Large intestine (tissue), 3 donors: ENCODE data around the gene SLC12A6. TPM values are rescaled to one million over a fixed set of nuclear protein-coding genes. Genes with fewer than 3 reads are reported as not detected.
"Not testable (repeated sequence)": the region's sequence is repeated elsewhere in the genome, so short reads cannot be mapped to it uniquely, and the experiment has no call there.

ENCODE experiments used
- DNase-seq, 2 donors: peaks; one replicate each; pipeline versions ENCODE4 v3.0.0 to v3.0.0-alpha.2; 2013
- H3K27ac ChIP-seq: one replicate; pipeline ENCODE4 v1.5.1; 2013; ENCODE audit warnings: low read length
- H3K27me3 ChIP-seq: 2 replicates; pipeline ENCODE4 v1.6.1; 2013; ENCODE audit warnings: low read length; ENCODE audit not compliant: control insufficient read depth, insufficient read depth
- H3K36me3 ChIP-seq: 2 replicates; pipeline ENCODE4 v1.6.1; 2013; ENCODE audit warnings: low read length; ENCODE audit not compliant: control insufficient read depth, insufficient read depth
- H3K4me1 ChIP-seq: one replicate; pipeline ENCODE4 v1.6.1; 2013; ENCODE audit warnings: low read length; ENCODE audit not compliant: control insufficient read depth, insufficient read depth
- H3K4me3 ChIP-seq: one replicate; pipeline ENCODE4 v1.5.1; 2013; ENCODE audit warnings: low read length
- H3K9me3 ChIP-seq: one replicate; pipeline ENCODE4 v1.6.1; 2013; ENCODE audit warnings: mild to moderate bottlenecking, low read depth, low read length, moderate library complexity; ENCODE audit not compliant: control insufficient read depth
- WGBS: methylation state at CpG from one replicate; pipeline ENCODE4 v1.1.5; 2013; ENCODE audit warnings: low lambda C conversion rate; ENCODE audit not compliant: insufficient coverage; 5-methylcytosine and 5-hydroxymethylcytosine counted together
- polyA plus RNA-seq: library from polyadenylated mRNA; unstranded; fragments of 120-200 nt; gene quantifications from one replicate; pipeline ENCODE4 v1.2.1, GENCODE V29; 2013

Gene SLC12A6
- polyA plus RNA-seq, 1 donor = 25.6 TPM

GRCh38 chr15:34358948-34359347, 21.4 kb upstream of the SLC12A6 start:
- H3K4me3 ChIP-seq = no peak overlapping the region
- no peak for DNase-seq
- H3K36me3 ChIP-seq = peaks cover 67% of the 10 kb centered on the region
- H3K4me1 ChIP-seq = peaks cover 8% of the 10 kb centered on the region
- H3K27me3 ChIP-seq = no peaks in the 10 kb centered on the region
- no peak overlapping the region for H3K27ac ChIP-seq
- no peaks in the 10 kb centered on the region for H3K9me3 ChIP-seq
- 100% methylated on average over 1 of the region's 4 CpGs for WGBS

GRCh38 chr15:34358367-34358766, 20.8 kb upstream of the SLC12A6 start:
- Histone ChIP-seq H3K27ac (no peak overlapping the region), H3K4me1 (peaks cover 8% of the 10 kb centered on the region), H3K4me3 (no peak overlapping the region), H3K36me3 (peaks cover 72% of the 10 kb centered on the region), H3K27me3 (no peaks in the 10 kb centered on the region), H3K9me3 (no peaks in the 10 kb centered on the region)
- no peak for DNase-seq
- WGBS = 100% methylated on average over 1 of the region's 3 CpGs

GRCh38 chr15:34357653-34358052, 20.1 kb upstream of the SLC12A6 start:
- Histone ChIP-seq H3K27me3 (no peaks in the 10 kb centered on the region), H3K4me1 (peaks cover 3% of the 10 kb centered on the region), H3K9me3 (no peaks in the 10 kb centered on the region), H3K36me3 (peaks cover 69% of the 10 kb centered on the region), H3K27ac (no peak overlapping the region), H3K4me3 (no peak overlapping the region)
- no peak for DNase-seq
- no CpG with 5 or more reads among the region's 1 CpG for WGBS

- H3K4me3 ChIP-seq = no peak overlapping the region
- H3K4me1 ChIP-seq = no peaks in the 10 kb centered on the region
- H3K36me3 ChIP-seq = peaks cover 58% of the 10 kb centered on the region
- WGBS = 100% methylated on average over 2 of the region's 9 CpGs
- DNase-seq = no peak
- no peaks in the 10 kb centered on the region for H3K27me3 ChIP-seq
- H3K27ac ChIP-seq = no peak overlapping the region
- no peaks in the 10 kb centered on the region for H3K9me3 ChIP-seq
Measured at GRCh38 chr15:34355241-34355640, 17.7 kb upstream of the SLC12A6 start.

DNA sequence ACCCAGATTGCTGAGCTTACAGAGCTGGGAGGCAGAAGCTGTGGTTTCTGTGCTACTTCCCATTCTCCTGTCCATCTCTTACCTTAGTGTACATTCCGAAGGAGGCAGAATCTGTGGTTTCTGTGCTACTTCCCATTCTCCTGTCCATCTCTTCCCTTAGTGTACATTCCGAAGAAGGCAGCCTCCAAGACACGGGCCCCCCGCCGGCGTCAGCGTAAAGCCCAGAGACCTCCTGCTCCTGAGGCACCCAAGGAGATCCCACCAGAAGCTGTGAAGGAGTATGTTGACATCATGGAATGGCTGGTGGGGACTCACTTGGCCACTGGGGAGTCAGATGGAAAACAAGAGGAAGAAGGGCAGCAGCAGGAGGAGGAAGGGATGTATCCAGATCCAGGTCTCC, 16.7 kb upstream of the SLC12A6 start:
- Histone ChIP-seq H3K4me1 (no peaks in the 10 kb centered on the region), H3K36me3 (peaks cover 49% of the 10 kb centered on the region), H3K9me3 (no peaks in the 10 kb centered on the region), H3K4me3 (no peak overlapping the region), H3K27me3 (no peaks in the 10 kb centered on the region), H3K27ac (no peak overlapping the region)
- DNase-seq = no peak
- no CpG with 5 or more reads among the region's 7 CpGs for WGBS

- Histone ChIP-seq H3K36me3 (peaks cover 43% of the 10 kb centered on the region), H3K9me3 (no peaks in the 10 kb centered on the region), H3K4me1 (no peaks in the 10 kb centered on the region), H3K4me3 (no peak overlapping the region), H3K27me3 (no peaks in the 10 kb centered on the region), H3K27ac (no peak overlapping the region)
- DNase-seq = no peak
- no CpG with 5 or more reads among the region's 2 CpGs for WGBS
Measured at GRCh38 chr15:34353627-34354026, 16.0 kb upstream of the SLC12A6 start.

GRCh38 chr15:34352996-34353395, 15.4 kb upstream of the SLC12A6 start:
- not testable (repeated sequence) for H3K4me1 ChIP-seq, H3K4me3 ChIP-seq, DNase-seq, H3K27me3 ChIP-seq, H3K27ac ChIP-seq, H3K9me3 ChIP-seq
- H3K36me3 ChIP-seq = peaks cover 37% of the 10 kb centered on the region
- WGBS = no CpG with 5 or more reads among the region's 12 CpGs

- H3K27me3 ChIP-seq = no peaks in the 10 kb centered on the region
Measured at GRCh38 chr15:34349769-34350168, 12.2 kb upstream of the SLC12A6 start.

DNA sequence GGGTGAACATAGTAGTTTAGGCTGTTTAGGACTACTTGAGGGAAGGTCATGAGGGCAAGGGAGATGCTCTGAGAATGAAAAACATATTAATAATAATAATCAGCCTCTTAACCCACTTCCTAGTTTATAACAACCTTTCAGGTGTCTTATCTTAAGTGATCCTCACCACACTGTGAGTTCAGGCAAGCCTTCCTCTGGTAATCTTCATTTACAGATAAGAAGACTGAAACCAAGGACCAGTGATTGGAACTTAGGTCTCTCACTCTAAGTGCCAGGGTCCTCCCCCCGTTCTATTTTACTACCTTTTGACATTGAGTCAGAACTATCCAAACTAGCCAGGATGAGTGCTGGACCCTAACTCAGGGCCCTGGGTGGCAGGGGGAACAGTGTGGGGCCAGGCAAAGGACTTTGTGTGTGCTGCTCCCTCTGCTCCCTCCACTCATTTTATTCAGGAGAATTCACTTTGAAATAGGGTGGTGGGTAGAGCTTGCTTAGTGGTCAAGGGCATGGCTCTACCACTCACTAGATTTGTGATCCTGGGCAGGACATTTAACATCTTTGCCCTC, 11.2 kb upstream of the SLC12A6 start:
- H3K27me3 ChIP-seq = no peaks in the 10 kb centered on the region
- no peaks in the 10 kb centered on the region for H3K9me3 ChIP-seq
- WGBS = no CpG with 5 or more reads among the region's 1 CpG
- DNase-seq = no peak
- H3K36me3 ChIP-seq = peaks cover 4% of the 10 kb centered on the region
- H3K27ac ChIP-seq = no peak overlapping the region
- no peak overlapping the region for H3K4me3 ChIP-seq
- H3K4me1 ChIP-seq = peaks cover 5% of the 10 kb centered on the region

More at GRCh38 chr15:34349769-34350168, 12.2 kb upstream of the SLC12A6 start:
- no peak overlapping the region for H3K27ac ChIP-seq
- WGBS = 100% methylated on average over 1 of the region's 4 CpGs
- no peaks in the 10 kb centered on the region for H3K9me3 ChIP-seq
- H3K36me3 ChIP-seq = peaks cover 9% of the 10 kb centered on the region
- peaks cover 5% of the 10 kb centered on the region for H3K4me1 ChIP-seq
- H3K4me3 ChIP-seq = no peak overlapping the region
- no peak for DNase-seq

GRCh38 chr15:34347951-34348638, 10.5 kb upstream of the SLC12A6 start:
- 75% methylated on average over 4 of the region's 13 CpGs for WGBS
- no peaks in the 10 kb centered on the region for H3K9me3 ChIP-seq

More at GRCh38 chr15:34347951-34348638, 10.5 kb upstream of the SLC12A6 start:
- H3K27me3 ChIP-seq = no peaks in the 10 kb centered on the region
- no peak overlapping the region for H3K4me3 ChIP-seq
- peaks cover 5% of the 10 kb centered on the region for H3K4me1 ChIP-seq
- H3K27ac ChIP-seq = no peak overlapping the region
- no peak for DNase-seq
- no peaks in the 10 kb centered on the region for H3K36me3 ChIP-seq
